K562 (cell line): Measurements from ENCODE around the gene SHC1. TPM values are rescaled to one million over a fixed set of nuclear protein-coding genes. Genes with fewer than 3 reads are reported as not detected.

Experiments
- ATF7 ChIP-seq: fragments of 450-650 bp; IDR thresholded peaks from 2 replicates; pipeline ENCODE4 v1.7.1; 2014; ENCODE audit warnings: mild to moderate bottlenecking, moderate library complexity
- BHLHE40 ChIP-seq: IDR thresholded peaks from 2 replicates; pipeline ENCODE4 v1.6.1; 2011; ENCODE audit warnings: low read length, improper control_type of control experiment
- CHD4 ChIP-seq: fragments of 200-600 bp; sonication (generic); IDR thresholded peaks from 3 replicates; pipeline ENCODE4 v1.6.1; 2012; ENCODE audit warnings: low read depth, mild to moderate bottlenecking, mixed read lengths, low read length, inconsistent platforms; ENCODE audit not compliant: insufficient read depth, insufficient replicate concordance, poor library complexity, severe bottlenecking
- FOXP4 ChIP-seq: sonication (generic); formaldehyde crosslinking; IDR thresholded peaks from 2 replicates; pipeline ENCODE4 v1.8.0; 2022; ENCODE audit warnings: mild to moderate bottlenecking, missing genetic modification reagents, borderline replicate concordance
- GMEB1 ChIP-seq: fragments of 250-450 bp; sonication (Bioruptor Pico); IDR thresholded peaks from 2 replicates; pipeline ENCODE4 v1.4.0; 2020; ENCODE audit warnings: mild to moderate bottlenecking
- HDAC6 ChIP-seq: IDR thresholded peaks from 2 replicates; pipeline ENCODE4 v1.6.1; 2012; ENCODE audit warnings: low read depth, mild to moderate bottlenecking, control low read depth, inconsistent platforms, low read length, moderate library complexity
- IFI16 ChIP-seq: fragments of 250-450 bp; sonication (Bioruptor Pico); IDR thresholded peaks from 2 replicates; pipeline ENCODE4 v2.1.2; 2022; ENCODE audit warnings: mild to moderate bottlenecking, inconsistent platforms
- KAT2B ChIP-seq: IDR thresholded peaks from one replicate; pipeline ENCODE4 v1.6.1; 2012; ENCODE audit warnings: low read depth, mild to moderate bottlenecking, control low read depth, inconsistent platforms, low read length, moderate library complexity
- KLF10 ChIP-seq: fragments of 250-450 bp; sonication (Bioruptor Pico); IDR thresholded peaks from 2 replicates; pipeline ENCODE4 v1.6.1; 2021; ENCODE audit warnings: matching md5 sums
- MAX ChIP-seq: sonication (generic); formaldehyde crosslinking; IDR thresholded peaks from 2 replicates; pipeline ENCODE4 v1.9.0; 2022; ENCODE audit warnings: mild to moderate bottlenecking, missing genetic modification reagents
- MITF ChIP-seq: IDR thresholded peaks from 2 replicates; pipeline ENCODE4 v1.6.1; 2014; ENCODE audit warnings: antibody characterized with exemption
- NFIX ChIP-seq: fragments of 250-450 bp; sonication (Bioruptor Pico); IDR thresholded peaks from 2 replicates; pipeline ENCODE4 v1.4.0; 2020; ENCODE audit warnings: low read depth, mild to moderate bottlenecking, moderate library complexity
- NUFIP1 ChIP-seq: fragments of 450-650 bp; IDR thresholded peaks from 2 replicates; pipeline ENCODE4 v1.6.1; 2018; ENCODE audit not compliant: partially characterized antibody
- RBM39 ChIP-seq: fragments of 200-400 bp; formaldehyde crosslinking; optimal IDR thresholded peaks from 2 replicates; pipeline ENCODE3; 2018; ENCODE audit warnings: low read depth, low read length
- SMAD4 ChIP-seq: fragments of 250-450 bp; sonication (Bioruptor Pico); conservative IDR thresholded peaks from 2 replicates; pipeline ENCODE4 v1.8.0; 2021; ENCODE audit warnings: inconsistent platforms, mild to moderate bottlenecking, moderate library complexity
- TBL1XR1 ChIP-seq, 2 experiments: IDR thresholded peaks; 2 replicates each; pipeline ENCODE4 v1.6.1; 2012; ENCODE audit warnings: improper control_type of control experiment in 2 of 2, low read length in 2 of 2, mild to moderate bottlenecking in 1 of 2
- TFAP4 ChIP-seq: sonication (generic); formaldehyde crosslinking; IDR thresholded peaks from 2 replicates; pipeline ENCODE4 v1.8.0; 2022; ENCODE audit warnings: missing genetic modification reagents, mild to moderate bottlenecking, moderate library complexity, borderline replicate concordance
- ZBTB17 ChIP-seq: fragments of 450-650 bp; formaldehyde crosslinking; IDR thresholded peaks from 2 replicates; pipeline ENCODE4 v1.4.0; 2020; ENCODE audit warnings: mild to moderate bottlenecking
- ZBTB8A ChIP-seq: fragments of 450-650 bp; IDR thresholded peaks from 2 replicates; pipeline ENCODE4 v1.6.1; 2018; ENCODE audit warnings: mild to moderate bottlenecking, moderate library complexity; ENCODE audit not compliant: partially characterized antibody
- ZFPM2 ChIP-seq: fragments of 250-450 bp; sonication (Bioruptor Pico); IDR thresholded peaks from 2 replicates; pipeline ENCODE4 v1.5.1; 2022; ENCODE audit warnings: mild to moderate bottlenecking
- ZNF134 ChIP-seq: fragments of 250-450 bp; sonication (Bioruptor Pico); conservative IDR thresholded peaks from 2 replicates; pipeline ENCODE4 v1.4.0; 2020
- polyA plus RNA-seq, 8 experiments: library from polyadenylated mRNA; depleted of rRNA in 4 of 8; stranded (reverse) in 5 of 8; unstranded in 3 of 8; fragments of >200 nt; fragmentation: Nextera tagmentation in 2 of 8; fragmentation: Illumina TruSeq in 1 of 8; extraction: Ambion mirVana in 2 of 8; extraction: Trizol in 1 of 8; gene quantifications; 2 replicates each; pipeline versions ENCODE4 v1.2.1 to v1.2.3, GENCODE V29; 2011 to 2014; ENCODE audit warnings: inconsistent platforms in 1 of 8, missing spikeins in 1 of 8
- total RNA-seq, 7 experiments: library from RNA; depleted of rRNA in 6 of 7; stranded (reverse); fragments of >200 nt in 6 of 7; fragmentation: Illumina TruSeq in 2 of 7; extraction: Trizol in 2 of 7; gene quantifications; 2 replicates each; pipeline versions ENCODE4 v1.2.1 to v1.2.3, GENCODE V29; 2011 to 2021; ENCODE audit warnings: low replicate concordance in 1 of 7

Gene SHC1
- total and polyA plus RNA-seq, 9 of the 15 experiments (the other 6 are each of a cell fraction or from before 2014, with no cell fraction given), result 4.1 to 113 (median 51.9) TPM

GRCh38 chr1:154974102-154974807 lies 3.7 kb upstream of the SHC1 start, which contains the start of gene CKS1B (continued):
- TF ChIP-seq MAX (CRISPR knock-in tag), result peak; percentile 100
- no peak for TF ChIP-seq FOXP4 (CRISPR knock-in tag)
- no peak for TF ChIP-seq NUFIP1
- peak; percentile 82; the same call in 1 of the 2 replicates for TF ChIP-seq TFAP4 (CRISPR knock-in tag)
- no peak for TF ChIP-seq HDAC6
- TF ChIP-seq RBM39, result no peak
- TF ChIP-seq ATF7, result peak; percentile 80; the same call in 1 of the 2 replicates
- no peak for TF ChIP-seq KAT2B
- TF ChIP-seq IFI16 (CRISPR knock-in tag), result no peak
- no peak for TF ChIP-seq ZBTB8A
- no peak for TF ChIP-seq ZFPM2 (CRISPR knock-in tag)
- no peak for TF ChIP-seq NFIX
- TF ChIP-seq KLF10 (CRISPR knock-in tag), result no peak
- no peak for TF ChIP-seq ZBTB17 (CRISPR knock-in tag)
- TF ChIP-seq BHLHE40, result peak; percentile 76
- no peak; a peak in 1 of 4 replicates for TF ChIP-seq TBL1XR1 (IDR thresholded peaks at IDR 0.05; ENCODE audit: low read length in 2 of 2)
- TF ChIP-seq GMEB1 (CRISPR knock-in tag), result no peak; the same call in 1 of the 2 replicates
- TF ChIP-seq CHD4, result no peak
- no peak for TF ChIP-seq MITF
- no peak for TF ChIP-seq ZNF134 (CRISPR knock-in tag)
- 0 out of 2 replicates have a peak, but pooled peaks have one; percentile 46 for TF ChIP-seq SMAD4
